Fibroblast of the aortic adventitia (primary cell): ENCODE measurements around the gene AKAP13. TPM values are rescaled to one million over a fixed set of nuclear protein-coding genes. Genes with fewer than 3 reads are reported as not detected.

Source experiments
- DNase-seq: peaks from one replicate; pipeline ENCODE4 v3.0.0-alpha.2; 2010; ENCODE audit warnings: low read depth
- H3K4me3 ChIP-seq: 2 replicates; pipeline ENCODE4 v1.5.1; 2011; ENCODE audit warnings: low read depth, mild to moderate bottlenecking, control low read depth, low read length, moderate library complexity
- CTCF ChIP-seq: IDR thresholded peaks from 2 replicates; pipeline ENCODE4 v1.5.1; 2011; ENCODE audit warnings: mild to moderate bottlenecking, low read length, control low read depth, inconsistent platforms; ENCODE audit not compliant: insufficient read depth
- total RNA-seq: library from RNA; depleted of rRNA; stranded (reverse); fragments of >200 nt; gene quantifications from 2 replicates; pipeline ENCODE4 v1.2.3, GENCODE V29; 2012; ENCODE audit warnings: low replicate concordance

AKAP13 gene
- total RNA-seq, 1 donor = 89.9 TPM

- no peak for TF ChIP-seq CTCF
- H3K4me3 ChIP-seq = no peak overlapping the region
- DNase-seq = peak; percentile 29
Measured at GRCh38 chr15:85356276-85356675, 24.1 kb upstream of the AKAP13 start.

GRCh38 chr15:85361323-85361722 lies 19.1 kb upstream of the AKAP13 start:
- no peak for TF ChIP-seq CTCF
- no peak overlapping the region for H3K4me3 ChIP-seq
- no peak for DNase-seq

GRCh38 chr15:85362436-85363081 lies 17.8 kb upstream of the AKAP13 start:
- no peak overlapping the region for H3K4me3 ChIP-seq
- DNase-seq = no peak
- TF ChIP-seq CTCF = no peak

- no peak for TF ChIP-seq CTCF
- no peak overlapping the region for H3K4me3 ChIP-seq
- DNase-seq = no peak
Measured at GRCh38 chr15:85365980-85366379, 14.4 kb upstream of the AKAP13 start.

- H3K4me3 ChIP-seq = no peak overlapping the region
- no peak for DNase-seq
- TF ChIP-seq CTCF = no peak
Measured at GRCh38 chr15:85367741-85368140, 12.7 kb upstream of the AKAP13 start.

GRCh38 chr15:85374831-85375230 lies 5.6 kb upstream of the AKAP13 start:
- H3K4me3 ChIP-seq = no peak overlapping the region
- no peak for TF ChIP-seq CTCF
- no peak for DNase-seq

- no peak overlapping the region for H3K4me3 ChIP-seq
- no peak for DNase-seq
- no peak for TF ChIP-seq CTCF
Measured at GRCh38 chr15:85377269-85377668, 3.1 kb upstream of the AKAP13 start.
